ENCODE data around the gene CATSPER3. TPM values are rescaled to one million over a fixed set of nuclear protein-coding genes. Genes with fewer than 3 reads are reported as not detected.

CATSPER3 gene
- total RNA-seq, 2 experiments from 2014 or later, result 0.32 TPM; not detected in 1

DNA sequence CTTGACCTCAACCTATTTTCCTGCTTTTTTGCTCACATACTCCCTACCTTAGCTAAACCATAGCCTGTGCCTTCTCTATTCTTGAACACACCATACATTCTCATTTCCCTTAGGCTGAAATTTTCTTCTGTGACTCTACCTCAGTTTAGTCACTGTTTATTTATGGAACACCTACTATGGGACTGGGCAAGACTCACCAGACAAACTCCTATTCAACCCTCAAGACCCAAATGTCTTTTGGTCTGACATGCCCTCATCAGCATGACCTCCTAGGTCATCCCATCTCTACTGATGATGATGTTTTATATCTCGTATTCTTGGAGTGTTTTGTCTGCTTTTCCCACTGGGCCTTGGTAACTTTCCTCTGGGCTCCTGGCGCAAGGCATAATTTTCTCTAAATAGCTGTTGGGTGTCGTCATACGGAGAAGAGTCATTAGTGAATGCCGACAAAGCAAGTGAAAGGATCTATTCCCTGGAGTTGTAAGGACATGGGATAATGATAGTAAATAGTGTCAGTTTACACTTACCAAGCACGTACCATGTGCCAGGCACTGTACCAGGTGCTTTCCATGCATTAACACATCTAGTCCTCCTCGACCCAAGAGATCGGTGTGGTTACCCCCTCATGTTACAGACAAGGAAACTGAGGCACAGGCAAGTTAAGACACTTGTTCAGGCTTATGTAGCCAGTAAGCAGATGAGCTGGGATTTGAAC is 88.8 kb downstream of the CATSPER3 start:
- Mint-ChIP-seq H3K9me3 (no peaks in the 10 kb centered on the region), H3K27me3 (ENCODE audit: low read depth) (peaks cover 22% of the 10 kb centered on the region), H3K27ac (no peak overlapping the region), H3K36me3 (ENCODE audit: low read depth) (no peaks in the 10 kb centered on the region), H3K4me3 (no peak overlapping the region), H3K4me1 (ENCODE audit: low read depth) (peaks cover 2% of the 10 kb centered on the region)
- CTCF ChIA-PET, result interaction anchor here (0.6 to 0.7 kb wide), 2 partner anchors 103 to 574 kb away, joined by 3 to 4 read pairs; no protein-coding TSS in a partner anchor
- no peak for DNase-seq
- intact Hi-C loops (cut with micrococcal nuclease), result no loop called here

- Mint-ChIP-seq H3K36me3 (ENCODE audit: low read depth) (no peaks in the 10 kb centered on the region), H3K27ac (no peak overlapping the region), H3K4me1 (ENCODE audit: low read depth) (peaks cover 2% of the 10 kb centered on the region), H3K9me3 (no peaks in the 10 kb centered on the region), H3K27me3 (ENCODE audit: low read depth) (peaks cover 15% of the 10 kb centered on the region), H3K4me3 (no peak overlapping the region)
- CTCF ChIA-PET, result interaction anchor here (0.6 kb wide), 1 partner anchor 574 kb away, joined by 4 read pairs; no protein-coding TSS in a partner anchor
- intact Hi-C loops (cut with micrococcal nuclease), result no loop called here
- no peak for DNase-seq
Measured at GRCh38 chr5:135057233-135057632, 89.5 kb downstream of the CATSPER3 start.

DNA sequence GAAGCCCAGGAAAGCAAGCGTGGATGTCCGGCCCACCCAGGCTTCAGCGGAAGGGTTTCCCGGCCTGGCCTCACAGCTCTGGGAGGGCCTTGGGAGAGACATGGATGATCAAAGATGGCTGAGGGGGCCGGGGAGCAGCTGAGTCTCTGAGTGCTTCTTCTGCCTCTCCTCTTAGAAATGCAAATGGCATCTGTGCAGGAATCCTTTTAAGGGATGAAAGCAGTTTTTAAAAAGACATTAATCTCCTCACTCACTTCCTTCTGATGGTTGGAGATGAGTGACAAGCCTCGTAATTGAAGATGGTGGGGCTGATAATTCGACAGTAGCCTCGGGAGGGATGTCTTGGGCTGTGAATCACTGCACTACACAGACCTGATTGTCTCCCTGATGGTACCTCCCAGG is 90.6 kb downstream of the CATSPER3 start:
- CTCF ChIA-PET, result no interaction called here
- peaks cover 5% of the 10 kb centered on the region for H3K27me3 Mint-ChIP-seq (ENCODE audit: low read depth)
- H3K4me3 Mint-ChIP-seq, result no peak overlapping the region
- H3K4me1 Mint-ChIP-seq (ENCODE audit: low read depth), result peaks cover 2% of the 10 kb centered on the region
- intact Hi-C loops (cut with micrococcal nuclease), result no loop called here
- no peaks in the 10 kb centered on the region for H3K36me3 Mint-ChIP-seq (ENCODE audit: low read depth)
- H3K27ac Mint-ChIP-seq, result no peak overlapping the region
- no peaks in the 10 kb centered on the region for H3K9me3 Mint-ChIP-seq
- DNase-seq, result no peak

DNA sequence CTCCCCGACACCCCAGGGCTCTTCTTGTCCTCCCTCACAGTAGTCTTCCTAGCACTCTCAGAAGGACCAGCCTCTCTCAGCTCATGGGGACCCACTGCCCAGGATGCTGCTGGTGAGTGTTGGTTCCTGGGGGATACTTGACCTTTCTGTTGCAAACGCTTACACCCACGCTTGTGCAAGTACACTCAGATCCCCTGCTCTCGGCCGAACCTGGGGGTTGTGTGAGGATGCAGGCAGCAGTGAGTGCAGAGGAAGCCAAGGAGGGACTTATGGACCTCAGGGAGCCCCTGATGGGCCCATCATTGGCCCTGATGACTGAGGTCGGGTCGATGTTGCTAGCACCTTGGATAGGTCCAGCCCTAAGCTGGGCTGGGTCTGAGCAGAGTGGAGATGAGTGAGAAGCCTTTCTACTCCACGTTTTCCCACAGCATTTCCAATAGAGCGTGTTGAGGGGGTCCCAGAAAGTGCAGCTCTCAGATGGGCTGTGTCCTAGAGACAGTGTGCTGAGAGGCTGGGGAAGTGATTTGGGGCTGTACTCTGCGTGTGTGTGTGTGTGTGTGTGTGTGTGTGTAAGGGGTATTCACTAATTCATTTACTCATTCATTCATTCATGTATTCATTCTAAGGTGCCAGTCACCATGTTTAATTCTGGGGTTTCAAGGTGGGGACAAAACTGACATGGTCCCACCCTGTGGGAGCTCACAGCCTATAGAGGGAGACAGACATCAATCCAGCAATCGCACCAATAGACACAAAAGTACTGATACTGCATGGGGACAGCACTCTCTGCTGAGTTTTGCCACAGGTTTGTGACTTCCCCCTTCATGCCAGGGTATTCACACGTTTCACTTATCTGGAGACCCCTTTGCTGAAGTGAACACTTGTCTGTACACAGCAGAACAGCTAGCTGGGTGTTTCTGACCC is 91.6 kb downstream of the CATSPER3 start:
- H3K27me3 Mint-ChIP-seq (ENCODE audit: low read depth), result no peaks in the 10 kb centered on the region
- intact Hi-C loops (cut with micrococcal nuclease), result no loop called here
- H3K9me3 Mint-ChIP-seq, result no peaks in the 10 kb centered on the region
- no peak for DNase-seq
- no peak overlapping the region for H3K4me3 Mint-ChIP-seq
- H3K4me1 Mint-ChIP-seq (ENCODE audit: low read depth), result no peaks in the 10 kb centered on the region
- CTCF ChIA-PET, result no interaction called here
- H3K27ac Mint-ChIP-seq, result no peak overlapping the region
- H3K36me3 Mint-ChIP-seq (ENCODE audit: low read depth), result no peaks in the 10 kb centered on the region

DNA sequence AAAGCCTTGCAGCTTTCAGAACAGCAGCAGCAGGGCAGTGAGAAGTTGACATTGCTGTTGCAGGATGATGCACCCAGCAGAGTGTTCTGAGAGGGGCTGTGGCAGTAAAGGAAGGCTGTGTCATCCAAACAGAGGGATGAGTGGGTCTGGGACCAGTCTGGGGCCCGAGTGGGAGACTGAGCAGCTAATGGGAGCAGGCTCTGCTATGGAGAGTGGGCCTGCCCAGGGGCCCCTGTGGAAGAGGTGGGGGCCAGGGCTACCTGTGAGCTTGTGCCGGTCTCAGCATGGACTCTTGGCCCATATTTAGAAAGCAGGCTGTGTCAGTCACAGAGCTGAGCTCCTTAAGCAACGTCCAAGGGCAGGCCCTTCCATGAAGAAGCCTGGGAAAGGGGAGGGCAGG is 92.3 kb downstream of the CATSPER3 start:
- no peak overlapping the region for H3K27ac Mint-ChIP-seq
- DNase-seq, result no peak
- H3K36me3 Mint-ChIP-seq (ENCODE audit: low read depth), result no peaks in the 10 kb centered on the region
- H3K27me3 Mint-ChIP-seq (ENCODE audit: low read depth), result no peaks in the 10 kb centered on the region
- H3K4me3 Mint-ChIP-seq, result no peak overlapping the region
- no peaks in the 10 kb centered on the region for H3K9me3 Mint-ChIP-seq
- no peaks in the 10 kb centered on the region for H3K4me1 Mint-ChIP-seq (ENCODE audit: low read depth)
- intact Hi-C loops (cut with micrococcal nuclease), result no loop called here
- CTCF ChIA-PET, result no interaction called here

DNA sequence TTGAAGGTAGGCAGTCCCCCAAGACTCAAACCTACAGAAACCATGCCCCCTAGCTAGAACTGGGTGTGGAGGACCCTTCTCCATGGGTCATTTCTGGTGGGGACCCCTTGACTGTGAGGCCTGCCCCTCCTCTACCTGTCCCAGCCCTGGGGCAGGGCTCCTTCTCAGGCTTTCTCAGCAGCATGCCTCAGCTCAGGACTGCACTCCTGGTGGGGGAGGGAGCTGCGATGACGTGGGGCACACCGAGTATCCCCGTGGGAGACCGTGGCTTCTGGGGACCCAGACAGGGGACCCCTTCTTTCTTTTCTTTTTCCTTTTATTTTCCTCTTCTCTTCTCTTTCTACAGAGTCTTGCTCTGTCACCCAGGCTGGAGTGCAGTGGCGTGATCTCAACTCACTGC is 93.3 kb downstream of the CATSPER3 start:
- intact Hi-C loops (cut with micrococcal nuclease), result no loop called here
- Mint-ChIP-seq H3K36me3 (ENCODE audit: low read depth) (no peaks in the 10 kb centered on the region), H3K4me1 (ENCODE audit: low read depth) (no peaks in the 10 kb centered on the region), H3K27me3 (ENCODE audit: low read depth) (no peaks in the 10 kb centered on the region), H3K9me3 (no peaks in the 10 kb centered on the region), H3K4me3 (no peak overlapping the region), H3K27ac (no peak overlapping the region)
- DNase-seq, result no peak
- CTCF ChIA-PET, result no interaction called here

Small RNAs within 50 kb of the gene (microRNA-seq; reads per million reads assigned to microRNA genes)
- not detected for gene MIR4461 (ENCODE audit: borderline microRNAs expressed, borderline replicate concordance)

Other genes with a start within 250 kb of the CATSPER3 start
- 10 to 100 TPM; 34.6 to 36.9 TPM for gene CAMLG, start 229.4 kb upstream of the CATSPER3 start, total RNA-seq
- gene DDX46, start 209.1 kb upstream of the CATSPER3 start, total RNA-seq, result 10 to 100 TPM; 47.3 to 48.0 TPM
- 10 to 100 TPM; 17.6 to 21.2 TPM for gene C5orf24, start 121.9 kb upstream of the CATSPER3 start, total RNA-seq
- gene TXNDC15, start 93.5 kb upstream of the CATSPER3 start, total RNA-seq, result 10 to 100 TPM; 19.8 to 20.9 TPM
- gene PCBD2, start 62.8 kb upstream of the CATSPER3 start, total RNA-seq, result 10 to 100 TPM in 1 of 2 experiments, 1 to 10 TPM in 1; 9.6 to 10.5 TPM
- under 1 TPM in 1 of 2 experiments, not detected in 1; 0.25 TPM for gene PITX1, start 66.3 kb downstream of the CATSPER3 start, total RNA-seq